GM10847 (cell line): ENCODE results near the gene SGCG.

ENCODE experiments used
- POLR2A ChIP-seq: IDR thresholded peaks from 2 replicates; pipeline ENCODE4 v1.6.1; 2011; ENCODE audit not compliant: insufficient read length; ENCODE audit errors: extremely low read depth

SGCG gene

DNA sequence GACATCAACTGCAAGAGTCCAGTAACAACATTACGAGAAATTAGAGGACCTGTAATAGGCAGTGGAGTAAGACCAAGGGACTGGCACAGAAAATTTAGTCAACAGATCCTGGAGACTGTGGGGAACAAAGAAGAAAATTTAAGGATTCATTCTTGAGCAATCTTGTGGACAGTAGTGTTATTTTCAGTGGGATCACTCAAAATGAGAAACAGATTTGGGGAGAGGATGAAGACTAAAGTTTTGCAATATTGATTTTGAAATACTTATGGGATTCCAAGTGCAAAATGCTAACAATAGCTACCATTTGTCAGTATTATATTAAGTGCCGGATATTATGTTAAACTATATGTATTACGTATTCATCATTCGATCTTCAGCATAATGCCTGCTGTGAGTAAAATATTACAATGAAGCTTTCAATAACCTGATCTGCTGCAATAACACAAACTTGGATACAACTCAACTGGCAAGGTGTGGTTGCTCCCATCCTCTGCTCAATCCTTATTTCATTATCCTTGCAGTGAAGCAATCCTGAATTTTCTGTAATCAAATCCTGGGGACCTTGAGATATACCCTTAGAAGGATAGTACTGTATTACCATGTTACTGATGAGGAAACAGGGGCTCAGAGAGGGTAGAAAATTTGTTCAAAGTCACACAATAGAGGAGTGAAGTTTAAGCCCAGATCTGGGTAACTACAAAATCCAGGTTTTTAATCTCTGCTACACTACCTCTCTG, 168.6 kb downstream of the SGCG start:
- no peak for TF ChIP-seq POLR2A

DNA sequence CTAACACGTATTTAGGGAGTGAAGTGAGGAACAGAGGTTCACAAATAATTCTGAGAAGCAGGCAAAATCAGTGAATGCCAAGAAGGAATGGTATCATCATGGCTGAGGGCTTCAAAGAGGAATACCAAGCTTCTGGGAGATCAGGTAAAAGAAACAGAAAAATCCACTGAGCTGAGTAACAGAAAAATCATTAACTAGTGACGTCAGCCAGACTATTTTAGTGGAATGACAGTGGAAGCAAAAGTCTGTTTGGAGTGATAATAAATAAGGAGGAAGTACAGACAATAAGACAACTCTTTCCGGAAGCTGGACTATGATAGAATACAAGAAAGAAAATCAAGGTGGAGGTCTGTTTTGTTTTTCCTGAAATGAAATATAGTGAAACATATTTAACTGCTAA, 169.2 kb downstream of the SGCG start:
- no peak for TF ChIP-seq POLR2A

DNA sequence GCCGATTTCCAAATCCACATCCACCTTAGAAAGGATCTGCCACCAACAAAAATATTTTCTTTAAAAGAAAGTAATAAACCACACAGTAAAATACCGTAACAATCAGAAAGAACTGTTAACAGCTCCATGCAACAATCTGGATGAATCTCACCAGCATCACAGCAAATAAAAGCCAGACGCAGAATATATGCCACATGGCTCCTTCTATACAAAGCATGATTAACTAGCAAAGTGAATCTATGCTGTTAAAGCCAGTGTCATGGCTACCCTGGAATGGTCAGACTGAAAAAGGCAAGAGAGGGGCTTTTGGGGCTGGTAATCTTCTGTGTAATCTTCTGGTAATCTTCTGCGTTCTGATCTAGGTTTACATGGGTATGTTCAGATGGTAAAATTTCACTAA, 171.4 kb downstream of the SGCG start:
- no peak for TF ChIP-seq POLR2A

DNA sequence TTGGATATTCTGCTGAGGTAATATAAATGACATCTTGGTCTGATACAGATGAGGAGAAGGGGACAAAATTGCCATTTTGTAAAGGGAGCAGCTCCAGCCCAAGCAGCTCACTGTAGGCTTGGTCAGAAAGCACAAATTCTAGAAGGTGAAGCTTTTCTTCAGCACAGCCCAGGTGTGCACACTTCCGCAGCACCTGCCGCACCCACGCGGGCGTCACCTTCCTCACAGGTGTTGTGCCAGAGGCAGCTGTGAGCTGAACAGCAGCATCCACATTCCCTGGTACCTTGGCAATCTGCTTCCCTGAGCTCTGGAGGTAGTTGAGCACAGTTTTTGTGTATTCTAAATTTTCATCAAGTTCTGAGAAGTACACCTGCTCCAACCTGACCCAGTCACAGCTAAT, 173.7 kb downstream of the SGCG start:
- TF ChIP-seq POLR2A, result no peak

DNA sequence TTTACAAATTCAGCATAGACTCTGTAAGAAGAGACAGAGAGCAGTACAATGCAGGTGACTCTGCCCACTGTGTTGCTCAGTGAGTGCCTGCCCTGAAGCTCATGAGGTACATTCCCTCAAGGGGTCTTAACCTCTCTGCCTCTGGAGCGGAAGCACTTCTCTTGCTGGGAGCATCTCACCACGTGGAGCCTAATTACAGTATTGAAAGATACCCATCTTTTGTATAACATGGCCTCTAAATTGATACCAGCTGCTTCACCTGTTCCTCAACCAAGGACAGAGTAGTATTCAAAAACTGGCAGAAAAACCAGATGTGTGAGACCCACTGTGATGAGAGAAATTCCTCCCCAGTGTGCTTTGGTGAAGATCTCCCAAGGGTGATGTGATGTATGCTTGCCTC, 175.6 kb downstream of the SGCG start:
- no peak for TF ChIP-seq POLR2A

DNA sequence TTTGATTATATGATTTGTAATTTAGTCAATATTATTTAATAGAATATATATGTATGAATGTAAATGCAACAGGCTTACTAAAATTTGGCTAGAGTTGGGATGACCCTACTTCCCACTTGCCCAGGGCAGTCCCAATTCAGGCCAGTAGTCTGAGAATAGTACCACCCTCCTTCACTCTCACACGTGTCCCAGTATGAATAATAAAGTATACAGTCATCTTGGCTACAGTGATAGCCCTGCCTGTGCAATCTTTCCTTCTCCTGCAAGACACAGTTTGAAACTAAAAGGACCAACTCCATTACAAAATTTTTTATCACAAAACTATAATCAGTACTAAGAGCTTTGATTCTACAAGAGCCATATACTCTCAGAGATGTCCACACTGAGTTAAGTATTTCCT, 176.6 kb downstream of the SGCG start:
- TF ChIP-seq POLR2A, result no peak

DNA sequence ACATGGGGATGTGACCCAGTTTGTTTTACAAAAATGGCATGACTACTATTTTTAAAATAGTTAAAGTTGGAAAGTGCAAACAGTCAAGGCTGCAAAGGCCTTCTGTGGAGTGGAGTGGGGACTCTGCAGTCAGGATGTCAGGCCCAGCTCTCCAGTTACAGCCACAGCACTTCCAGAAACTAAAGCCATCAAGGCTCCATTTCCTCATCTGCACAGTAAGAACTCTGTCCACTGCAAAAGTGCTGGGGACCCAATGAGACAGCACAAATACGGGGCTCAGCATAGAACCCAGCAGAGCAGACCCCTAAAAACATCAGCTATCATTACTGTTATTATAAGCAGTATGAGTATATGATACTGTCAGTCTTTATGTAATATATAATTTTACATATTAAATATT, 179.1 kb downstream of the SGCG start:
- TF ChIP-seq POLR2A, result no peak

DNA sequence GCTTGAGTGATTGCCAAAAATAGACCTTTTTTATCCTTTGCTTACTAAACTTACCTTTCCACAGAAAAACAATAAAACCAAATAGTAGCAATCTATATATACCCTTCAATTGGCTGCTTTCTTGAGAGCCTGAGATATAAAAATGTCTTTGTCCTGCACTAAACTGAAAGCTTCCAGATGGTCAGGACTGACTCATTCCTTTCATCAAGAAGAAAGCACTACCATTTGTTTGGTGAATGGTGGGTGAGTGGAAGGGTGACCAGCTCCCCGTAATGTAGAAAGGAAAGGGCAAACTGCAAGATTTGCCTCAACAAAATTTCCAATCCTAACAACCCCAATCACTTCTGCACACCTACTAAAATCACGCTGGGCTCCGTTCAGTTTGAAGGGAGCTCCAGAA, 184.9 kb downstream of the SGCG start:
- TF ChIP-seq POLR2A, result no peak

DNA sequence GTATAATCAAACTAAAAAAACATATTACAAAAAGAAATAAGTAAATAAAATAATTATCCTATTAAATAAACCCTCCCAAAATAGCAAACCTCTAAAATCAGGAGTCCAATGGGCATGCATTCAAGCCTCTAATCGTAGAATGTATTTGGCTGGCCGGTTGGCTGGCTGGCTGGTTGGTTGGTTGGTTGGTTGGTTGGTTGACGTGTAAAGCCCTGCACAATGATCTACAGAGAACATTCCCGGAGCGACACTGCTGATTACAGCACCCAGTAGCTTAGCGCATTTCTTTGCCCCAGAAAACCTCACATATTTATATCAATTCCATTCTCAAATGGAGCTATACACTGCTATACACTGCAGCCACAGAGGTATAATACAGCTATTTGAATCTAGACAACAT, 187.1 kb downstream of the SGCG start:
- TF ChIP-seq POLR2A, result no peak

DNA sequence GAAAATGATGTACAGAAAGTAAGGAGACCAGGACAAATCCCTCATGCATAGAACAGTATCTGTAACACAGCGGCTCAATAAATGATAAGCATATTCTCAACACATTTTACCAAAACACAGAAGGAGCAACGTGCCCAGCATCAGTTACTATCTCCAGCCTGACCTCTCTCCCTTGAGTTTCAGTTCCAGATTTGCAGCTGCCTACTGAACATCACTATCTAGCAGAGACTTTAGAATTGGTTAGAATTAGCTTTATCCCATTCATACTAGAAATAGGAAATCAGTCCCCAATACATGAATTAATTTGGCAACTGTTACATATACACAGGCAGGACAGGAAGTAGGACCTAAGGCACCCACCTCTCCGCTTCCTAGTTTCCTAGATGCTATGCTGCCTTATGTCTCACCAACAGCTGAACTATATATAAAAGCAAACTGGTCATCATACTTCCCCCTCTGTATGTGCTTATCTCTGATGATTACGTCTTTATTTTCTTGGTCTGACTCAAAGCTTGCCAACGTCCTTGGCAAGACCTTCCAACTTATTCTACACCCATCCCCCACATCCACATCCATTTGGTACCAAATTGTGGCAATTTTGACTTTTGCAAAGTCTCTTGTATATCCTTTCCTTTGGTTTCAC, 191.6 kb downstream of the SGCG start:
- TF ChIP-seq POLR2A, result no peak
